K562 (cell line): ENCODE data around the gene SESN3. TPM values are rescaled to one million over a fixed set of nuclear protein-coding genes. Genes with fewer than 3 reads are reported as not detected.
A peak's percentile ranks its signal among the peaks of the same experiment; 100 is the strongest.

Source experiments
- ATAC-seq: fragments of 200-7000 bp; cut with Tn5 transposase; 3 replicates; pipeline ENCODE4 v1.9.1; 2020; ENCODE audit warnings: moderate library complexity
- Bru-seq: library from RNA; stranded (reverse); fragments of 400-500 nt; gene quantifications from one replicate; lab custom pipeline; 2021; lab: Mats Ljungman, UMichigan
- BruChase-seq, 2 experiments: library from RNA; stranded (reverse); fragments of 400-500 nt; gene quantifications; one replicate each; lab custom pipeline; 2021; lab: Mats Ljungman, UMichigan
- BruUV-seq: library from RNA; stranded (reverse); fragments of 400-500 nt; replicated peaks from 2 replicates; lab custom pipeline; 2021; lab: Mats Ljungman, UMichigan
- CTCF ChIA-PET: fragments of 300-600 bp; formaldehyde crosslinking; extraction: SDS; loops from one replicate; lab custom pipeline; 2021; ENCODE audit warnings: low intra/inter-chr PET ratio; lab: Yijun Ruan, JAX
- POLR2A ChIA-PET: fragments of 300-600, 350-650 bp; sonication (Branson Sonifier 250); formaldehyde crosslinking; extraction: SDS; loops from one replicate; lab custom pipeline; 2021; ENCODE audit warnings: antibody characterized with exemption, inconsistent platforms; lab: Yijun Ruan, JAX
- DNase-seq, 4 experiments: peaks; one replicate each; pipeline versions ENCODE4 v3.0.0 to v3.0.0-alpha.2; 2011 to 2018; ENCODE audit warnings: low spot score in 3 of 4, mixed read lengths in 3 of 4; ENCODE audit errors: extremely low read depth in 1 of 4
- FAIRE-seq: peaks from 2 replicates; lab custom pipeline; 2011; peaks lifted over from hg19 to GRCh38; lab: Jason Lieb, UNC
- H2AFZ ChIP-seq: 2 replicates; pipeline ENCODE4 v1.6.0; 2011; ENCODE audit warnings: low read depth, low read length, control low read depth, inconsistent platforms
- H3K27ac ChIP-seq: fragments of 200-600 bp; 3 replicates; pipeline ENCODE4 v1.8.0; 2011; ENCODE audit warnings: low read depth, mild to moderate bottlenecking, control low read depth, inconsistent platforms, low read length, moderate library complexity, mixed read lengths; ENCODE audit errors: extremely low read depth
- H3K27me3 ChIP-seq, 2 experiments: fragments of 300-600 bp in 1 of 2; 2 replicates in 1 of 2; 3 replicates in 1 of 2; pipeline versions ENCODE4 v1.6.0 to v1.8.0; 2011; ENCODE audit warnings: inconsistent platforms in 2 of 2, low read length in 2 of 2, mild to moderate bottlenecking in 1 of 2, mixed read lengths in 1 of 2, moderate library complexity in 1 of 2; ENCODE audit not compliant: control insufficient read depth in 2 of 2, insufficient read depth in 2 of 2
- H3K36me3 ChIP-seq: fragments of 300-600 bp; 3 replicates; pipeline ENCODE4 v1.8.0; 2011; ENCODE audit warnings: mild to moderate bottlenecking, low read length, inconsistent platforms; ENCODE audit not compliant: control insufficient read depth, insufficient read depth
- H3K4me1 ChIP-seq, 2 experiments: fragments of 200-600 bp in 1 of 2; replicated peaks in 1 of 2; 2 replicates in 1 of 2; 3 replicates in 1 of 2; pipeline versions ENCODE4 v1.5.1 to v1.8.0; 2011; ENCODE audit warnings: inconsistent platforms in 2 of 2, low read length in 2 of 2, mild to moderate bottlenecking in 1 of 2, mixed read lengths in 1 of 2, moderate library complexity in 1 of 2; ENCODE audit not compliant: control insufficient read depth in 2 of 2, insufficient read depth in 2 of 2
- H3K4me2 ChIP-seq: 2 replicates; pipeline ENCODE4 v1.6.1; 2011; ENCODE audit warnings: low read length, control low read depth, inconsistent platforms, mixed read lengths; ENCODE audit not compliant: insufficient read depth
- H3K4me3 ChIP-seq: fragments of 200-600 bp; sonication (generic), shearing (Covaris generic); 2 replicates; pipeline ENCODE4 v1.5.1; 2016; ENCODE audit warnings: control low read depth, inconsistent platforms
- H3K79me2 ChIP-seq: fragments of 200-600 bp; 3 replicates; pipeline ENCODE4 v1.8.0; 2011; ENCODE audit warnings: low read length, inconsistent platforms; ENCODE audit not compliant: control insufficient read depth, insufficient read depth
- H3K9ac ChIP-seq, 2 experiments: 2 replicates each; pipeline versions ENCODE4 v1.6.0 to v1.6.1; 2011; ENCODE audit warnings: low read depth in 2 of 2, low read length in 2 of 2, control low read depth in 1 of 2, inconsistent platforms in 1 of 2, mild to moderate bottlenecking in 1 of 2, mixed read lengths in 1 of 2; ENCODE audit not compliant: insufficient read depth in 1 of 2
- H3K9me1 ChIP-seq: one replicate; pipeline ENCODE4 v1.6.0; 2011; ENCODE audit warnings: inconsistent platforms, mild to moderate bottlenecking, low read length, moderate library complexity; ENCODE audit not compliant: control insufficient read depth, insufficient read depth
- H3K9me3 ChIP-seq: replicated peaks from 2 replicates; pipeline ENCODE4 v1.5.1; 2011; ENCODE audit warnings: low read depth, low read length, inconsistent platforms; ENCODE audit not compliant: control insufficient read depth, insufficient read depth
- H4K20me1 ChIP-seq: replicated peaks from 2 replicates; pipeline ENCODE4 v1.6.1; 2011; ENCODE audit warnings: low read length, inconsistent platforms, mixed read lengths; ENCODE audit not compliant: control insufficient read depth, insufficient read depth
- FOXJ2 ChIP-seq: fragments of 200-800 bp; sonication (Bioruptor generic); IDR thresholded peaks from 2 replicates; pipeline ENCODE4 v1.6.1; 2016; ENCODE audit warnings: missing genetic modification characterization, missing compliant biosample characterization
- HNRNPK ChIP-seq: fragments of 200-400 bp; formaldehyde crosslinking; IDR thresholded peaks from one replicate; pipeline ENCODE4 v1.6.1; 2018; ENCODE audit warnings: mild to moderate bottlenecking, low read depth, low read length; ENCODE audit not compliant: poor library complexity, severe bottlenecking
- HNRNPUL1 ChIP-seq: fragments of 200-400 bp; formaldehyde crosslinking; IDR thresholded peaks from 2 replicates; pipeline ENCODE4 v1.6.1; 2017; ENCODE audit warnings: low read length
- MYBL2 ChIP-seq, 2 experiments: fragments of 450-650 bp in 1 of 2; sonication (generic) in 1 of 2; formaldehyde crosslinking in 1 of 2; IDR thresholded peaks; 2 replicates each; pipeline versions ENCODE4 v1.6.1 to v1.8.1; 2017 to 2022; ENCODE audit warnings: borderline replicate concordance in 1 of 2, inconsistent platforms in 1 of 2, low read depth in 1 of 2, mild to moderate bottlenecking in 1 of 2, missing genetic modification reagents in 1 of 2, moderate library complexity in 1 of 2
- NCOA2 ChIP-seq, 2 experiments: fragments of 450-650 bp; IDR thresholded peaks; 2 replicates each; pipeline ENCODE4 v1.6.1; 2018; ENCODE audit warnings: mild to moderate bottlenecking in 2 of 2, moderate library complexity in 1 of 2; ENCODE audit not compliant: partially characterized antibody in 2 of 2
- NEUROD1 ChIP-seq: fragments of 150-350 bp; IDR thresholded peaks from 2 replicates; pipeline ENCODE4 v1.6.1; 2014; ENCODE audit warnings: borderline replicate concordance, low read length, low read depth; ENCODE audit not compliant: partially characterized antibody
- ZNF217 ChIP-seq: sonication (generic); formaldehyde crosslinking; IDR thresholded peaks from 2 replicates; pipeline ENCODE4 v1.8.0; 2022; ENCODE audit warnings: mild to moderate bottlenecking, missing genetic modification reagents
- WGBS: fragments of 100-300 bp; shearing (Covaris generic); methylation state at CpG from one replicate; pipeline ENCODE4 v1.1.6; 2016; ENCODE audit warnings: low coverage, mixed read lengths; ENCODE audit not compliant: insufficient coverage; ENCODE audit errors: missing lambda C conversion rate; 5-methylcytosine and 5-hydroxymethylcytosine counted together
- in situ Hi-C: fragments of 300-500 bp; cut with MboI; formaldehyde crosslinking; loops from 4 replicates; pipeline ENCODE4 v1.15.0; 2018; ENCODE audit warnings: inconsistent platforms, mixed read lengths
- intact Hi-C: fragments of 100-400 bp; cut with micrococcal nuclease; formaldehyde crosslinking; loops from 2 replicates; pipeline ENCODE4 v1.14.2; 2022
- long read RNA-seq, 3 experiments: library from polyadenylated mRNA in 2 of 3; library from RNA in 1 of 3; unstranded in 2 of 3; stranded (forward) in 1 of 3; transcript quantifications; one replicate each; pipeline ENCODE4 v2.0.0, GENCODE V29; 2019 to 2022
- polyA minus RNA-seq, 3 experiments: library from RNA; depleted of rRNA, polyadenylated mRNA; stranded (reverse); fragments of >200 nt; gene quantifications; 2 replicates each; pipeline ENCODE4 v1.2.3, GENCODE V29; 2011
- polyA plus RNA-seq, 8 experiments: library from polyadenylated mRNA; depleted of rRNA in 4 of 8; stranded (reverse) in 5 of 8; unstranded in 3 of 8; fragments of >200 nt; fragmentation: Nextera tagmentation in 2 of 8; fragmentation: Illumina TruSeq in 1 of 8; extraction: Ambion mirVana in 2 of 8; extraction: Trizol in 1 of 8; gene quantifications; 2 replicates each; pipeline versions ENCODE4 v1.2.1 to v1.2.3, GENCODE V29; 2011 to 2014; ENCODE audit warnings: inconsistent platforms in 1 of 8, missing spikeins in 1 of 8
- total RNA-seq, 7 experiments: library from RNA; depleted of rRNA in 6 of 7; stranded (reverse); fragments of >200 nt in 6 of 7; fragmentation: Illumina TruSeq in 2 of 7; extraction: Trizol in 2 of 7; gene quantifications; 2 replicates each; pipeline versions ENCODE4 v1.2.1 to v1.2.3, GENCODE V29; 2011 to 2021; ENCODE audit warnings: low replicate concordance in 1 of 7
- TF ChIP-seq, protein P1 (sequence below): sonication (generic); formaldehyde crosslinking; IDR thresholded peaks from 2 replicates; pipeline ENCODE4 v1.8.0; 2022; ENCODE audit warnings: missing genetic modification reagents, mild to moderate bottlenecking, borderline replicate concordance
- TF ChIP-seq, protein P2 (sequence below): fragments of 250-450 bp; sonication (Bioruptor Pico); IDR thresholded peaks from 2 replicates; pipeline ENCODE4 v1.5.0; 2020; ENCODE audit warnings: mild to moderate bottlenecking, borderline replicate concordance

SESN3 gene, protein sequence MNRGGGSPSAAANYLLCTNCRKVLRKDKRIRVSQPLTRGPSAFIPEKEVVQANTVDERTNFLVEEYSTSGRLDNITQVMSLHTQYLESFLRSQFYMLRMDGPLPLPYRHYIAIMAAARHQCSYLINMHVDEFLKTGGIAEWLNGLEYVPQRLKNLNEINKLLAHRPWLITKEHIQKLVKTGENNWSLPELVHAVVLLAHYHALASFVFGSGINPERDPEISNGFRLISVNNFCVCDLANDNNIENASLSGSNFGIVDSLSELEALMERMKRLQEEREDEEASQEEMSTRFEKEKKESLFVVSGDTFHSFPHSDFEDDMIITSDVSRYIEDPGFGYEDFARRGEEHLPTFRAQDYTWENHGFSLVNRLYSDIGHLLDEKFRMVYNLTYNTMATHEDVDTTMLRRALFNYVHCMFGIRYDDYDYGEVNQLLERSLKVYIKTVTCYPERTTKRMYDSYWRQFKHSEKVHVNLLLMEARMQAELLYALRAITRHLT
- total RNA-seq (2011; cell fraction: chromatin; rRNA removed; ENCODE audit: low replicate concordance): 0.83 and 3.3 TPM in 2 replicates
- 0.17 and 0.53 TPM in 2 replicates for total RNA-seq (2011; cell fraction: nucleolus; rRNA removed)
- total RNA-seq (2011; cell fraction: nucleoplasm; rRNA removed): 1.4 and 2.3 TPM in 2 replicates
- total RNA-seq (2014; rRNA removed) (1.1 and 1.5 TPM in 2 replicates), total RNA-seq (2014; rRNA removed; fragmentation: Illumina TruSeq; extraction: Trizol) (2.0 and 2.1 TPM in 2 replicates), total RNA-seq (2015; rRNA removed; fragmentation: Illumina TruSeq; extraction: Trizol) (1.9 and 2.4 TPM in 2 replicates), total RNA-seq (2021) (2.5 and 2.6 TPM in 2 replicates), polyA plus RNA-seq (2011; rRNA removed) (0.95 and 1.6 TPM in 2 replicates), polyA plus RNA-seq (2014; fragmentation: Illumina TruSeq; extraction: Trizol) (1.1 and 1.5 TPM in 2 replicates), polyA plus RNA-seq (2014; fragmentation: Nextera tagmentation; extraction: Ambion mirVana) (under 1 TPM; 0.44 to 0.48 TPM), polyA plus RNA-seq (2014; rRNA removed) (0.78 and 0.81 TPM in 2 replicates), polyA minus RNA-seq (2011; rRNA and poly(A)+ RNA removed) (1.6 and 3.4 TPM in 2 replicates), Bru-seq, nascent RNA (percentile 52 among the genes with signal in this experiment), BruChase-seq, experiment 1, labeled RNA remaining after a 2-hour chase (percentile 57 among the genes with signal in this experiment), BruChase-seq, experiment 2, labeled RNA remaining after a 6-hour chase (percentile 59 among the genes with signal in this experiment)
- 0.09 and 0.63 TPM in 2 replicates for polyA plus RNA-seq (2011; cell fraction: cytosol; rRNA removed)
- 0.47 and 1.7 TPM in 2 replicates for polyA plus RNA-seq (2011; cell fraction: nucleus; rRNA removed)
- polyA plus RNA-seq (2012): 1.3 and 1.6 TPM in 2 replicates
- 0.38 and 0.82 TPM in 2 replicates for polyA minus RNA-seq (2011; cell fraction: cytosol; rRNA and poly(A)+ RNA removed)
- polyA minus RNA-seq (2011; cell fraction: nucleus; rRNA and poly(A)+ RNA removed): 0.81 and 2.8 TPM in 2 replicates
- long read RNA-seq, experiment 1, full-length matches to known transcripts: 3 of 5 reads
- long read RNA-seq, experiment 1, partial matches to known transcripts: 0 of 5 reads
- long read RNA-seq, experiment 1, other reads (novel, unspliced or antisense): 2 of 5 reads
- long read RNA-seq, experiment 2, partial matches to known transcripts: 0 of 1 reads
- long read RNA-seq, experiment 2, other reads (novel, unspliced or antisense): 1 of 1 reads
- long read RNA-seq, experiment 3, partial matches to known transcripts: 1 of 1 reads
- long read RNA-seq, experiment 3, other reads (novel, unspliced or antisense): 0 of 1 reads

DNA sequence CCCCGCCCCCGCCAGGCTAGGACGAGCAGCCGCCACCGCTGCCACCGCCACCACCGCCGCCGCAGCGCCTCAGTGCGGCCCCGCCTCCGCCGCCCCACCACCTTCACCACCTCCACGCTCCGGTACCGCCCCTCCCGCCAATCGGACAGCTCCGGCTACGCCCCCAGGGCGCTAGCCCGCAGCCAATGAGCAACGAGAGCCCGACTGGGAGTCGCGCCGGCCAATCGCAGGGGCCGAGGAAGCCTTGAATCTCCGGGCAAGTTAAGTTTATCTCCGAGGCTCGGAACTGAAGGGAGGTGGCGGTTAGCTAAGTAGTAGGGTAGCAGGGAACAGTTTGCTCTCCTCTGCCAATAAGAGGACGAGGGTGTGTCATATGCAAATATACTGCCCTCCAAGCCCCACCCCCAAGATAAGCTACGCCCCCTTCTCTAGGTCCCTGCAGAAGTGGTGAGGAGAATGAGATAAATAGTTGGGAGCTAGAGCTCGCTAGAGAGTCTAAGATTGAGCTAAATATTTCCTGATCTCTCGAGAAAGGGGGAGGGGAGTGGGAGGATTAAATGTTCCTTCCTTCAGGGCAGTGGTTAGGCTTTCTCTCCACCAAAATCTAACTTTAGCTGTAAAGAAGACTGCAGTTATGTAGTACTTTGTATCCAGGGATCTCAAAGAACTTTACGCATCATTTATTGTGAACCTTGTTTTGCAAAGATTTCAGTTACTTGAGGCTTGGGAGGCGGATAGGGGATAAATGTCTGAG is at the start of gene SESN3:
Gene SESN3, minus strand, starts transcription at position 76 of the 754 bp plus-strand sequence. CDS start 342 bp downstream, outside the sequence.
- POLR2A ChIA-PET: interaction anchor here (0.6 to 1.7 kb wide), 18 partner anchors 12 to 501 kb away, joined by 3 to 6 read pairs (median 3); no protein-coding TSS in a partner anchor
- Histone ChIP-seq H4K20me1 (no peaks in the 10 kb centered on the region), H3K9me3 (peaks cover 4% of the 10 kb centered on the region), H3K9me1 (no peaks in the 10 kb centered on the region), H3K27me3 (0 out of 5 replicates have a peak, but pooled peaks cover 0 to 5% of the 10 kb centered on the region in 2 experiments), H3K4me1 (peaks cover 4 to 14% of the 10 kb centered on the region in 2 experiments; a peak in 4 of 5 replicates), H3K4me3 (peak within 1 kb of the TSS; percentile 63), H3K79me2 (0 out of 3 replicates have a peak, but pooled peaks cover 4% of the 10 kb centered on the region), H3K9ac (peak within 1 kb of the TSS; percentile 48 to 83; a peak in 3 of 4 replicates), H2AFZ (peak within 1 kb of the TSS; percentile 61), H3K4me2 (peak within 1 kb of the TSS; percentile 85), H3K36me3 (no peaks in the 10 kb centered on the region), H3K27ac (peak within 1 kb of the TSS; percentile 65)
- BruUV-seq: no TSS peak
- DNase-seq (peak; percentile 96 to 98 (median 97)), ATAC-seq (peak; percentile 98), FAIRE-seq (peak; percentile 98)
- CTCF ChIA-PET: no interaction called here
- intact Hi-C loops (loop anchor here (2.0 to 5.0 kb wide), 2 partner anchors 79 to 164 kb away; partner anchors contain the start of gene SRSF8), in situ Hi-C loops (no loop called here)
- WGBS: 4% methylated on average over 38 of the region's 40 CpGs
- TF ChIP-seq, protein P1, sequence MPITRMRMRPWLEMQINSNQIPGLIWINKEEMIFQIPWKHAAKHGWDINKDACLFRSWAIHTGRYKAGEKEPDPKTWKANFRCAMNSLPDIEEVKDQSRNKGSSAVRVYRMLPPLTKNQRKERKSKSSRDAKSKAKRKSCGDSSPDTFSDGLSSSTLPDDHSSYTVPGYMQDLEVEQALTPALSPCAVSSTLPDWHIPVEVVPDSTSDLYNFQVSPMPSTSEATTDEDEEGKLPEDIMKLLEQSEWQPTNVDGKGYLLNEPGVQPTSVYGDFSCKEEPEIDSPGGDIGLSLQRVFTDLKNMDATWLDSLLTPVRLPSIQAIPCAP (CRISPR knock-in tag): no peak
- no peak for TF ChIP-seq HNRNPUL1
- TF ChIP-seq MYBL2 (IDR thresholded peaks at IDR 0.05; ENCODE audit: low read depth): peak; percentile 93
- no peak for TF ChIP-seq MYBL2 (CRISPR knock-in tag; IDR thresholded peaks at IDR 0.05; ENCODE audit: borderline replicate concordance)
- TF ChIP-seq, protein P2, sequence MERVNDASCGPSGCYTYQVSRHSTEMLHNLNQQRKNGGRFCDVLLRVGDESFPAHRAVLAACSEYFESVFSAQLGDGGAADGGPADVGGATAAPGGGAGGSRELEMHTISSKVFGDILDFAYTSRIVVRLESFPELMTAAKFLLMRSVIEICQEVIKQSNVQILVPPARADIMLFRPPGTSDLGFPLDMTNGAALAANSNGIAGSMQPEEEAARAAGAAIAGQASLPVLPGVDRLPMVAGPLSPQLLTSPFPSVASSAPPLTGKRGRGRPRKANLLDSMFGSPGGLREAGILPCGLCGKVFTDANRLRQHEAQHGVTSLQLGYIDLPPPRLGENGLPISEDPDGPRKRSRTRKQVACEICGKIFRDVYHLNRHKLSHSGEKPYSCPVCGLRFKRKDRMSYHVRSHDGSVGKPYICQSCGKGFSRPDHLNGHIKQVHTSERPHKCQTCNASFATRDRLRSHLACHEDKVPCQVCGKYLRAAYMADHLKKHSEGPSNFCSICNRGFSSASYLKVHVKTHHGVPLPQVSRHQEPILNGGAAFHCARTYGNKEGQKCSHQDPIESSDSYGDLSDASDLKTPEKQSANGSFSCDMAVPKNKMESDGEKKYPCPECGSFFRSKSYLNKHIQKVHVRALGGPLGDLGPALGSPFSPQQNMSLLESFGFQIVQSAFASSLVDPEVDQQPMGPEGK (CRISPR knock-in tag): peak; percentile 20; the same call in 1 of the 2 replicates
- TF ChIP-seq ZNF217 (CRISPR knock-in tag): no peak
- TF ChIP-seq NCOA2 (IDR thresholded peaks at IDR 0.05; ENCODE audit: partially characterized antibody in 2 of 2): no peak
- TF ChIP-seq FOXJ2 (tag): no peak
- no peak for TF ChIP-seq HNRNPK
- TF ChIP-seq NEUROD1: peak; percentile 34
